ENCODE measurements around the gene PDGFD.

The PDGFD gene

DNA sequence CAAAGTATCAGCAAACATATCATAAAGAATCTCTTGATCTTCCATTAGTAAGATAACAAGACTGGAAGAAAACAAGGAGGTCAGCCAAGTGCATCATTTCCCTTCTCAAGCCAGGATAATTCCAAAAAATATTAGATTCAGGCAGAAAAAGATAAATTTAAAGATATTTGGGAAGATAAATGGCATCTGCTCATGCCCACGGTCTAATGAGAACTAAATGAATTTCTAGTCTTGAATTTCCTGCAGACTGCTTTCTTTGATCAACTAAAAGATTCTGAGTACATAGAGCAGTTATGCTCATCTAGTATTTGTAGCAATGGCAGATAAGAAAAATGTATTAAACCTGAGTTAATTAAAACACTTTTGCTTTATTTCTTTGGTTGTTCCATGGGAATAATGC lies 96.4 kb downstream of the PDGFD start:
- no peak overlapping the region for H3K4me3 ChIP-seq (ENCODE audit: control insufficient read depth, low read depth, low read length)
- TF ChIP-seq, protein P1, sequence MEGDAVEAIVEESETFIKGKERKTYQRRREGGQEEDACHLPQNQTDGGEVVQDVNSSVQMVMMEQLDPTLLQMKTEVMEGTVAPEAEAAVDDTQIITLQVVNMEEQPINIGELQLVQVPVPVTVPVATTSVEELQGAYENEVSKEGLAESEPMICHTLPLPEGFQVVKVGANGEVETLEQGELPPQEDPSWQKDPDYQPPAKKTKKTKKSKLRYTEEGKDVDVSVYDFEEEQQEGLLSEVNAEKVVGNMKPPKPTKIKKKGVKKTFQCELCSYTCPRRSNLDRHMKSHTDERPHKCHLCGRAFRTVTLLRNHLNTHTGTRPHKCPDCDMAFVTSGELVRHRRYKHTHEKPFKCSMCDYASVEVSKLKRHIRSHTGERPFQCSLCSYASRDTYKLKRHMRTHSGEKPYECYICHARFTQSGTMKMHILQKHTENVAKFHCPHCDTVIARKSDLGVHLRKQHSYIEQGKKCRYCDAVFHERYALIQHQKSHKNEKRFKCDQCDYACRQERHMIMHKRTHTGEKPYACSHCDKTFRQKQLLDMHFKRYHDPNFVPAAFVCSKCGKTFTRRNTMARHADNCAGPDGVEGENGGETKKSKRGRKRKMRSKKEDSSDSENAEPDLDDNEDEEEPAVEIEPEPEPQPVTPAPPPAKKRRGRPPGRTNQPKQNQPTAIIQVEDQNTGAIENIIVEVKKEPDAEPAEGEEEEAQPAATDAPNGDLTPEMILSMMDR (IDR thresholded peaks at IDR 0.05; ENCODE audit: control insufficient read depth, insufficient read depth, low read depth, low read length, missing control alignments) = no peak

DNA sequence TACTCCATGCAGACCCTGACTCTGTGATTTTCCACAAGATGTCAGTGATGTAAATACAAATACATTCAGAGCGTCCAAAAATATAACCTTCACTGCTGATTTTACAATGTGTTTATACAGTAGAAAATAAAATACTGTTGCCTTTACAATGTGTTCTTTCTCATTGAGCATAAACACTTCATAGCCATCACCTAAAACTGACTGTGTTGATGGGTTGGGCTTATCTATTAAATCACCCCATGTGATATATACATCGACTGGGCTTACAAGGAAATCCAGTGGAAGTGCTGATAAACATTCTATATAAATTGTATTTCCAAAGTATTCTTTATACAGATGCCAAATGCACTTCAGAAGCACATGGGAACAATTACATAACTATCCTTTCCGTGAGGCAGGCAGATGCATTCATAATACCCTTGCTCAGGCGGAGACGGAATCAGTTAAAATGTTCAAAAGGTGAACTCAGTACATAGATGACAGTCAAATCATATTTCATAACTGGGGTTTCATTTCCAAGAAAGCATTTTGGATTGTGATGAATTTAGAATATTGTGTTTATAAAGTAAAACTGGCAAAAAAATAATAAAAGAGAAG lies 99.8 kb downstream of the PDGFD start:
- TF ChIP-seq, protein P1 (IDR thresholded peaks at IDR 0.05; ENCODE audit: control insufficient read depth, insufficient read depth, low read depth, low read length, missing control alignments) = no peak
- no peak overlapping the region for H3K4me3 ChIP-seq (ENCODE audit: control insufficient read depth, low read depth, low read length)
- DNase-seq (ENCODE audit: low read depth) = no peak

More for the DNA sequence above, 96.4 kb downstream of the PDGFD start:
- DNase-seq (ENCODE audit: low read depth) = no peak

DNA sequence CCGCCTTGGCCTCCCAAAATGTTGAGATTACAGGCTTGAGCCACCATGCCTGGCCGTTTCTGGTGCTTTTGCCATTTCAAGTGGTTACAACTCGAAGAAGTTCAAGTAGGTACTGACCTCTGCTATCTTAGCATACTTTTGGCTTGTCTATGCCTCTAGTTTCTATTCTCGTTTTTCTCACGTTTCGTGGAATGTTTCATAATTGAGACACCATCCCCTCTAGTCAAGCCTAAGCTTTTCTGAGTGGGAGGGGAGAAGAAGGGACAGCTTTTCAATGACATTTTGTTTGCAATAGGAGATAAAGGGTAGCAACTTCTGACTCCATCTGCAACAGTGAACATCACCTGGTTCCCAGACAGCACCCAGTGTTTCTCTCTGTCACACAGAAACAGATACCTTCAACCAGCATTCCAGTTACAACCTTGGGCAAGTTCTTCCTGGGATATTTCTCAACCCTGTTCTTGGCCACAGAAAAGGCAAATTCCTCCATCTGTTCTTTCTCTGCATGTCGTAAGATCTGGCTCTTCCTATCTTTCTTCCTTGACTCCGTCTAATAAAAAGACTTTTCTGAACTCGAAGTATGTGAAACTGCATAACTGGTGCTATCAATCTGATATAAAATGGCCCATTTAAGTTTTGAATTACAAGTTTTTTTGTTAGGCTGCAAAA lies 102.0 kb downstream of the PDGFD start:
- TF ChIP-seq, protein P1 (IDR thresholded peaks at IDR 0.05; ENCODE audit: control insufficient read depth, insufficient read depth, low read depth, low read length, missing control alignments) = no peak
- no peak for DNase-seq (ENCODE audit: low read depth)

DNA sequence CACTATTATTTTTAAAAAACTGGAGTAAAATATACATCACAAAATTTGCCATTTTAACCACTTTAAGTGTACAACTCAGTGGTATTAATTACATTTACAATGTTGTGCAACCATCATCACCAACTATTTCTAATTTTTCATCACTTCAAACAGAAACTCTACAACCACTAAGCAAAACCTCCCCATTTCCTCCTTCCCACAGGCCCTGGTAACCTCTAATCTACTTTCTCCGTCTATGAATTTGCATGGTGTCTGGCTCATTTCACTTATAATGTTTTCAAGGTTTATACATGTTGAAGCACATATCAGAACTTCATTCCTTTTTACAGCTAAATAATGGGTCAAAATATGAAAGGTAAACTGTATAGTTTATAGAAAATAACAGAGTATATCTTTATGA lies 103.1 kb downstream of the PDGFD start:
- H3K4me3 ChIP-seq (ENCODE audit: control insufficient read depth, low read depth, low read length) = no peak overlapping the region
- no peak for DNase-seq (ENCODE audit: low read depth)
- TF ChIP-seq, protein P1 (IDR thresholded peaks at IDR 0.05; ENCODE audit: control insufficient read depth, insufficient read depth, low read depth, low read length, missing control alignments) = no peak

More for the DNA sequence above, 102.0 kb downstream of the PDGFD start:
- no peak overlapping the region for H3K4me3 ChIP-seq (ENCODE audit: control insufficient read depth, low read depth, low read length)

DNA sequence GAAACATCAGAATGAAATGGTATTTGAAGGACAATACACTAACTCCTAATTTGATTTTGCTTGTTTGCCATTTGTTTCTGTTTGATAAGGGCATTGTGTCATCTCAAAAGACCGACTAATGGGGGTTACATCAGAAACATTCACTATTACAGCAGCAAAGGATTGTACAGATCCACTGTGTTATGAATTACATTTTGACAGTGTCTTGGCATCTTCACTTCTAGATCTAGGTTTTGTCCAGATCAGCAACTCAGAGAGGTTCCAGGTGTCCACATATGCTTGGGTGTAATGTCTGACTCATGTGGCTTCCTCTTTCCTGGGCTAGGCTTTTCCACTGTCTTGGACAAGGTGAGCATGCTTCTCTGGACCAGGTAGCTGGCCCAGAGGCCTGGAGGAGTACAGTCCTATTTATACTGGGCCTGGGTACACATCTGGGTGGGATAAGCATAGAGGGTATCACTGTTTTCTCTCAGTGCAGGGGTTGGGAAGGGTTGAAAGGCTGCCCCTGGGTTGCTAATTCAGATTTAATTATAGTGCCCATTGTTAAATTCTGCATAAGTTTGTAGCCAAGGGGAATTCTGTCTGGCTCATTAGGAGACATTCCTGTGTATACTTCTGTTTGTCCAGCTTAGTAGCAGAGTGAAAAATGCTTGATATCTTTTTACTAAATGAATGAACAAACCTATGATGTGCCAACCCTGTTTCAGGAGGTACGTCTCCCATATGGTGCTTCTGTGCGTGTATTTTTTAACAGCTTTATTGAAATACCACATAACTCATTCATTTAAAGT lies 103.7 kb downstream of the PDGFD start:
- no peak for DNase-seq (ENCODE audit: low read depth)
- no peak overlapping the region for H3K4me3 ChIP-seq (ENCODE audit: control insufficient read depth, low read depth, low read length)
- TF ChIP-seq, protein P1 (IDR thresholded peaks at IDR 0.05; ENCODE audit: control insufficient read depth, insufficient read depth, low read depth, low read length, missing control alignments) = no peak

DNA sequence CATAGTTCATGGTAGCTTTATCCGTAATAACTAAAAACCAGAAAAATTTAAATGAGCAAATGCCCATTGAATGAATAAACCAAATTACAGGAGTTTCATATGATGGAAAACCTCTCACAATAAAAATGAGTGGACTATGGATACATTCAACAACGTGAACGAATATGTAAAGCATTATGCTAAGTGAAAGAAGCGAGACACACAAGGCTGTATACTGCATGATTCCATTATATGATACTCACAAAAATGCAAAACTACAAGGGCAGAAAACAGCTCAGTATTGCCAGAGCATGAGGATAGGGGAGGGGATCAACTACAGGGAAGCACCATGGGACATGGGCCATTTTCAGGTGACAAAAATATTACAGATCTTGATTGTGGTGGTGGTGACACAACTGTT lies 105.3 kb downstream of the PDGFD start:
- H3K4me3 ChIP-seq (ENCODE audit: control insufficient read depth, low read depth, low read length) = no peak overlapping the region
- TF ChIP-seq, protein P1 (IDR thresholded peaks at IDR 0.05; ENCODE audit: control insufficient read depth, insufficient read depth, low read depth, low read length, missing control alignments) = no peak
- DNase-seq (ENCODE audit: low read depth) = no peak
